NCI-H2227 (cell line): ENCODE data around the gene ABCA12.

Experiments
- DNase-seq: peaks from one replicate; lab custom pipeline; 2025; ENCODE audit not compliant: unreplicated experiment; lab: John Stamatoyannopoulos, UW

The ABCA12 gene

DNA sequence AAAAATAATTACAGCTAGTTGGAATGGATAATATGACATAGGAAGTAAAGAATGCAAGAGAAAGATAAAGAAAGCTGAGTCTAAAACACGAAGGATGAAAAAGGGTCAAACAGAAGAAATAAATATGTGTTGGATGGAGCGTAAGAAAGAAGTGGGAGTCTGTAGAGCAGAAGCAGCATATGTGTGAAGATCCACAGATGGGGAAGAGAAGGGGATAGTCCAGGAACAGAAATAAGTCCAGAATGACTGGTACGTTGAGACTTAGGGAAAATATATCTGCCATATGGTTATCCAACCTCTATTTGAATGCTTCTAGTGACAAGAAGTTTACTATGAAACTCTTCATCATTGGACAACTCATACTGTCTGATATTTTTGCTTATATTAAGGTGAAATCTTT, 18.0 kb downstream of the ABCA12 start:
- DNase-seq, result no peak

DNA sequence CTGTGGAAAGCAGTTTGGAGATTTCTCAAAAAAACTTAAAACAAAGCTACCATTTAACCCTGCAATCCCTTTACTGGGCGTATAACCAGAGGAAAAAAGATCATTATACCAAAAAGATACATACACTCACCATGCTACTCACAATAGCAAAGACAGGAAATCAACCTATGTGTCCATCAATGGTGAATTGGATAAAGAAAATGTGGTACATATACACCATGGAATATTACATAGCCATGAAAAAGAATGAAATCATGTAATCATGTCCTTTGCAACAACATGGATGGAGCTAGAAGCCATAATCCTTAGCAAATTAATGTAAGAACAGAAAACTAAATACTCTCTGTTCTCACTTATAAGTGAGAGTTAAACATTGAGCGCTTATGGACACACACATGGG, 18.6 kb downstream of the ABCA12 start:
- no peak for DNase-seq

DNA sequence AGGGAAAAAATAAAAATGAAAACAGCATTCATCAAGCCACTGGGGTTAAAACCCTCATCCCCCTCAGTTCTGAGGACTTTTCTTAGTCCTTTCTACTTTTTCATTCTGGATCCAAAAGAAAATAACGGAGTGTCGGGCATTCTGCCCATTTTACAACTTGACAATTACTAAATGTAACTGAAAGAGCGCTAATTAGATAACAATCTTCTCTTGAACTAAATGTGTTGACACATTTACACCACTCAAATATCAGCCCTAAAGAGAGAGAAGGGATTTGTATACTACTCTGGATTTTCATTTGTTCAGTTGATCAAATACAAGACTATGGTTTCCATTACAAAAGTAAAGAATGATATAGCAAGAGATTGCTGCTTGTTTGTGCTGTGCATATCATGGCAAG, 27.5 kb downstream of the ABCA12 start:
- no peak for DNase-seq

DNA sequence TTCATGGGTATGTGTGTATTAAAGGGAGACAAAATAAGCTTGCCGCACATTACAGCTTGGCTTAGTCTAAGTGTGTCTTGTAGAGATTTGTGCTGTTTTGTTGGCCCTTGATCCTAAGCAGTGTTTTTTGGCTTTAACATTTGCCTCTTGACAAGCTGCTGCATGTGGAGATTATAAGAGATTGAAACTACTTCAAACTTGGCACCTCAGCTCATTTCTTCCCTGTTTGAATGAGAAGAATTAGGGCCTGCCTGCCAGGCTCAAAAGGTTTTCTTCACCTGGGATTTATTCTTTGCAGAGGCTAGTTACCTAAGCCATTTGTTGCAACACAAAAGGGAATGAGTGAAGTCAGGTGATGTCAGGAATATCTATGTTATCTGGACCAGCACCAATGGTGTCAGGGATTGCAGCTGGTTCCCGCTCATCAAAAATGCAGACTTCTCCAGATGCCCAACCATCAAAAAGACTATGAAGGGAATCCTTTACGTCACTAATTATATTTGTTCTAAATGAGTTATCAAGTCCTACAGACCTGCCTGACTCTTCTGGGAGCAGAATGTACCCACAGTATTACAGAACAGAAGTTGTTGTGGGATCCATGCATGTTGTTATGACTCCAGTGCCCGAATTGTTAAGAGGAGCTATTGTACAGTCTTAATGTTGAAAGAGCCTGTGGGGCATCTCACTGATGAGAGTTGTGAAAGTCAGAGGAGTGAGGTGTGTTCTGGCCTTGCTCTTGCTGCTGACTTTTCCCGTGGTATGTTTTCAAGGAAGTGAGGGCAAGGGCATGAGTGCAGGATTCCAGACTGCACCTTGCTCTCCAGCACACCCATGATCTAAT, 31.0 kb downstream of the ABCA12 start:
- no peak for DNase-seq

DNA sequence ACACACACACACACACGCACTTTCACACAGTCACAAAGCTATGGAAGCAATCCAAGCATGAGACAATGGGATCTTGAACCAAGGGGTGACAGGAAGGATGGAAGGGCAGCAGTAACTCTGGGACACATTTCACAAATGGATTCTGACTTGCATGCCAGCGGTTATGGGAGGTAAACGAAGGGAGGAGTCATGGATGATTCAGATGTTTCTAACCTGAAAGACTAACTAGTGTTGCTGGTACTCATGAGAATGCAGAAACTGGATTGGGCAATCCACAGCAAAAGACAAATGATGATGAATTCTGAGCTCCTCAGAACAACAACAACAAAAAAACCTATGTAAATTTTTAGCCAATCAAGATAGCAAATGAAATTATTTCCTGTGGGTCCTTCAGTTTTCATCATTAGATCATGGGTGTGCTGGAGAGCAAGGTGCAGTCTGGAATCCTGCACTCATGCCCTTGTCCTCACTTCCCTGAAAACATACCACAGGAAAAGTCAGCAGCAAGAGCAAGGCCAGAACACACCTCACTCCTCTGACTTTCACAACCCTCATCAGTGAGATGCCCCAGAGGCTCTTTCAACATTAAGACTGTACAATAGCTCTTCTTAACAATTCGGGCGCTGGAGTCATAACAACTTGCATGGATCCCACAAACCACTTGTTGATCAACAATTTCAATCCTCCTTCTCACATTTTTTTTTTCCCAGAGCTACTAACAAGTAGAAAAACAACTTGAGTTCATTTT, 32.6 kb downstream of the ABCA12 start:
- DNase-seq, result no peak

DNA sequence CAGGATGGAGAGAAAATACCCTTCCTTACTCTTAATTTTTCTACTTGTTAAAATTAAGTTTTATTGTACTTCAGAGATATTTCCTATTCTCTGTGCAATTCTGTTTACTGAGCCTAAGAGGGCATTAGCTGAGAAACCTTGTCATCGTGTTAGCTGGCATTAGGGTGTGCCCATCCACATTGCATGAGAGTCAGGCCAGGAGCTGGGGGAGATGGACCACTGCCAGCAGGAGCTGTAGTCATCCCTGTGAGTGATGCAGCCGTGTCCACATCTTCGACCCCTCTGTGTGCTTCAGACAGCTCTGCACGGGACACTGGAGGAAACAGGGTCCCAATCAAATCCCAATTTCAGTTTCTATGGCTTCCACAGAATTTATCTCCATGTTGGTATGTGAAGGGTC, 34.2 kb downstream of the ABCA12 start:
- no peak for DNase-seq

DNA sequence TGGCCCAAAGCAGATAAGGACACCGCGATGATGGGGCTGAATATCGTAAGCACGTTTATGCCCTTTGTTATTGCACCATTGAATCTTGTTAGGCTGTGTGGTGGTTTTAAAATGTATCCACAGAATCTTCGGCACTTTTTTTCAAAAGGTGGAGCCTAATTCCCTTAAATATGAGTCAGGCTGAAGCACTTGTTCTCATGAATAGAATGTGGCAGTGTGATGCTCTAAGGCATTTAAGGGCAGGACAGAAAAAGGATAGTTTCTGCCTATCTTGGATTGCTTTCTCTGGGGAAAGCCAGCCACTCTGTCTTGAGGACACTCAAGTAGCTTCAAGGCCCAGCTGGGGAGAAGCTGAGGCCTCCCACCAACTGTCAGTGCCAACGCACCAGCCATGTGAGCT, 39.6 kb downstream of the ABCA12 start:
- DNase-seq, result no peak

DNA sequence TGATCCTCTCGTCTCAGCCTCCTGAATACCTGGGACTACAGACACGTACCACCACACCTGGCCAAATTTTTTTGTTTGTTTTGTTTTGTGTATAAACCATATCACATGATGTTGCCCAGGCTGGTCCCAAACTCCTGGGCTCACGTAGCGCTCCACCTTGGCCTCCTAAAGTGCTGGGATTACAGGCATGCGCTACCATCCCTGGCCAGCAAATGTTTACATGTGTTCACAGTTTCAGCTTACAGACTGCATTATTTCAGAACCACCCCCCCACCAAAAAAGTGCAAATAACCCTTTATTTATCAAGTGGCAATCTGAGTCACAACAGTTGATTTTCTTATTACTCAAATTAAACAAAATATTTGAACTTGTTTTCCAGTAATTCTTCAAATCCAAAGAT, 54.3 kb downstream of the ABCA12 start:
- DNase-seq, result no peak

DNA sequence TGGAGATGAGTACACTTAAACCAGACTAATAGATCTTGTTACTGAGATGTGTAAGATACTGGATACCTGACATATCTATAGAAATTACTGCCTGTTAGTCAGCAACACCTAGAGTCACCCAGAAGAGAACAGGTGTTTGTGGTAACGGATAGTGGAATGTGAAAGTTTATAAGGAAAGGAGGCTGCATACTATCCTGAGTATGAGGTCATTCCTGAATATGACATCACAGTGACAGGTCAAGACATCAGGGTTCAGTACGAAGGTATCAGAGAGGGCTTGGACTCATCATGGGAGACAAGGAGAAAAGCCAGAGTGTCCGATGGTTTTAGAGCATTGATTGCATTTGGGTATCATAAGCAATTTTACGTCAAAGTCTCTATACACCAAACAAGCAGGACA, 55.3 kb downstream of the ABCA12 start:
- no peak for DNase-seq

DNA sequence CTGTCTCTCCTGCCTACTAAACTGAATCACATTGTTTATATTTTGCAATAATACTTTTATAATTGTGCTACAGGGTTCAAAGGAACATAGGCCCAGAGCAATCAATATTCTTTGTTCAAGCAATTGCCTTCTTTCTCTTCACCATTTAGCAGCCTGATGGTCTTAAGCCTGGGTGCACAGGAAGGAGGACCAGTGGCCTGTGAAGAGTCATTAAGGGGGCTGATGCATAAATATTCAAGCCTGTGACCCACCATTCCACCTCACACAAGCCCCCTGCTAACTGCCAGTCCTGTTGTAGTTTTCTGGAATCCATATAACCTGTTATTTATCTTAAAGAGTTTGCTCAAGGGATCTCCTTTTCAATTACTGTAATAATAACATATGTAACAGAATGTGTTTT, 56.0 kb downstream of the ABCA12 start:
- DNase-seq, result no peak

DNA sequence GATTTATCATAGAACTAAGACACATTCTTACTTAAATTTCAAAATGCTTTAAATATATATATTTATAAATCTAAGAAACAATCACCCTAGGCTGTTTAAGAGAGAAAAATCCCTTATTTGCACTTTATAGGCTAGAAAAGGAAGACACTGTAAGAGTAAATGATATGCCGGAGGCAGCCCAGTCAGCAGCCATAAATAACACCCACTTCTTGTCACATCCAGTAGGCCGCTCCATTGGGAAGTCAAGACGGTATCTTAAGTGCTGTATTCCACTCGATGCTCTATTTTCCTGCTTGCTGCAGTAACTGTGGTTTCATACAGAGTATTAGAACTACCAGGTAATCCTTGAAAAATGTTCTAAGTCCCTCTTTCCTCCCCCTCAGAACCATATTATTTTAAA, 57.9 kb downstream of the ABCA12 start:
- peak; percentile 21 for DNase-seq

DNA sequence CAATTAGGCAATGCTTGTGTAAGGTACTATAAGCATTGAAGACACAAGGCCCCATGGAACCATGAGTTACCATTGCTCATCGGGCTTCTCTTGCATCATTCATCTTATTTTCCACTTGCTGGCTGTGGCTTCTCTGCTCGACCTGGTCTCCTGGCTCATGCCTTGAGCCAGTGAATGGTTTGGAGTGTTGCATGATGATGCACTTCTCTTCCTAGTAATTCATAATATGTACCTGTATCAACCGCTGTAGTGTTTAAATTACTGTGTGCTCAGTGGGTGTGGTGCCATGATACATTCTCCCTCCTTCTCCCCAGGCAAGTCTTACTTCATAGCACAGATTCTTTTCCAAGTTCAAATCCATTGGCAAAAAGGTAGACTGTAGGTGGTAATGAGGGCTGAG, 66.8 kb downstream of the ABCA12 start:
- DNase-seq, result no peak

DNA sequence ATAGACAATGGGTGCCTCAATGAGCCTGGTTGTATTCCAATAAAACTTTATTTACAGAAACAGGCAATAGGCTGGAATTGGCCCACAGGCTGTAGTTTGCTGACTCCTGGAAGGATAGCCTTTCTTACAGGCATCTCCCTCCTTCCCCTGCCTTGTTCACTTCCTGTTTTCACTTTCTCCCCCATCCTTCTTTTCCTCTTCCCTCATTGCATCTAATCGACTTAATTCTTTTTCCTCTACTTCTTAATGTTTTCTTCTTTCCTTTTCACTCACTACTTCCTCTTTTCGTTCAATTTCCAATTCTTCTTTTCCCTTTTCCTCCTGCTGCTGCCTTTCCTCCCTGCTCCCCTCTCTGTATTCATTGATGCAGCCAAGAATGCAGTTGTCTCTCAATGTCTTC, 70.0 kb downstream of the ABCA12 start:
- DNase-seq, result no peak

DNA sequence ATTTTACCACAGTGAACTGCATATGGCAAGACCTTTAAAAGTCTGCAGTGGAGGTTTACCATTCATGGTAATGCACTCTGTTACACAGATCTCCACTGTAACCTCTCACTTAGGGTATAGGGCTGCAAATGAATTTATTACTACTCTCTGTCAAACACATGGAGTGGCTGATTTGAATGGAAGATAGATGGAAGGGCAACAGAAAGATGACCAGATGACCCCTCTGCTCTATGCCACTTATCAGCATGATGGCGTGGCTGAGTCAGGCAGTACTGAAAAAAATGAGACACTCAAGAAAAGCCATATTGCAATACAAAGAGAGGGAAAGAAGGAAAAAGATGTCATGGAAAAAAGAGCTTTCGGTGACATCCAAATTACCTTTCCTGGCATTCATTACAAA, 72.3 kb downstream of the ABCA12 start:
- no peak for DNase-seq

DNA sequence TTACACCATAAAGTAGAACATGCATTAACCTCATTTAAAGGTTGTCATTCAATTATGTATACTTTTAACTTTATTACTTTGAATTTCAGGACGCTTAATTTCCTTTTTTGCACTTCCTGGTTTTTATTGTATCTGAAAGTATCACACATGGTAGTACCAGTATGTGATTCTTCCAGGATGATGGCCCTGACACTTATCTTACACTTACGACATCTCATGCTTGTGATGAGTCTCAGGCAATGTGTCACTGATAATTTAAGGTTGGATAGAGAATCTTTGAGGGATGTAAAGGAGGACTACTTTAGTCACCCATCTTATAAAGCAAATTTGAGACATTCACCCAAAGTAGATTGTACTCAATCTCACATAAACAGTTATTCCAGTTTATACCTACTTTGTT, 74.9 kb downstream of the ABCA12 start:
- no peak for DNase-seq

DNA sequence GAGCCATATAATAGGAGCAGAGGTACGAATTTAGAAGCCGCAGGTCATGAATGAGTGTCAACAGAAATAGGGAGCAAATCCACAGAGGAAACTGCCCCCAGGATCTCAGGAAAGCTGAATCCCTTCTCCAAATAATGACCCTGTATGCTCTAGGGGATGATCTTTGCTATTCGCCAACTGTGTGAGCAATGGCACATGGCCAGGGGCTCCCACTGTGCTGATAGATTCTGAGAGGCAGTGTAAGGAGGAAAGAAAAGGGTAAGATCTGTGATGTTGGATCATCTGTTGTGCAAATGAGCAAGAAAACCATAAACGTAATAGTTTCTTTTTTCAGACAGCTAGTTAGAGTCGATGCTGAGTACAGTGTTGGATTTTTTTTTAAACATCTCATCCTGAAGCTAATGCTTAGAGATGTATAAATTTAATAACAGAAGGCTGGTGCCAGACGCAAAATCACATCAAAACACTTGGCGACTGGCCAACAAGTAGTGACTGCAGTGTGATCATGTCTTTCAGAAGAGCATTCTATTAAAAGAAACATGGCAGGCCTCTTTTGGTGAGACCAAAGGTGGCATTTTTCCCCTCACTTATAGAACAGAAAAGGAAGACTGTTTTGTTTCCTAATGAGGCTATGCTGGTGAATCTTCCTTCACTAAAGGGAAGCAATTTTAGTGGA, 77.4 kb downstream of the ABCA12 start:
- DNase-seq, result peak; percentile 95

DNA sequence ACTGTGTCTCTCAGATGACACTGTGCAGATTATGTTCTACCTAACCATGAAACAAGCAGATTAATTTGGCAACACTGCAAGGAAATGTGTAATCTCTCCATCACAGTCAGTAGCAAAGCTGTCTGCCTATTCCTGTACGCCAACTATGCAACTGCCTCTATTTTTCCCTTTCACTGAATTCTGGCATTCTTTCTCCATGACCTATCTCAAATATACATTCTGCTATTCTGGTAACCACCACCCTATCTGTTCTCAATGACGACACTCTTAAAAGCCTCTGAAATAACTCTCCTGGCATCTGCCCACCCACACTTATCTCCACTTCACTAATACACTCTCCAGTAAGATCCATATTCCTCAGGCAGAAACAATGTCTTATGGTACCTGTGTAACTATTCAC, 78.7 kb downstream of the ABCA12 start:
- DNase-seq, result no peak

DNA sequence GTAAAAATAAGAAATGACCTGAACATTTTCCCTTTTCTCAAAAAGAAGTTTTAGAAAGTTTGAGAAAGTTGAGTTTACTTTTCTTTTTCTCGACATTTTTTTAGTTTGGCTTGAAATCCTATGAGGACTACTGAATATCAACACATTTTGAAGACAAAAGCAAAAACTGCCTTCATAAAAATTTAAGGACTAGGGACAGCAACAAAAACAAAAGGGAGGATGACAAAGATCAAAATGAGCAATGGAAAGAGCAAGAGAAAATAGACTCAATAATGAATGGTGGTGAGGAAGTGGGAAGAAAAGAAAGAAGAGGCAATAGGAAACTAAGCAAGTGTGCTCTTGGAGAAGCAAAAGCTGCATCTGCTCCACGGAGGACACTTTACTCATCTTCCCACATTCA, 82.5 kb downstream of the ABCA12 start:
- DNase-seq, result no peak

DNA sequence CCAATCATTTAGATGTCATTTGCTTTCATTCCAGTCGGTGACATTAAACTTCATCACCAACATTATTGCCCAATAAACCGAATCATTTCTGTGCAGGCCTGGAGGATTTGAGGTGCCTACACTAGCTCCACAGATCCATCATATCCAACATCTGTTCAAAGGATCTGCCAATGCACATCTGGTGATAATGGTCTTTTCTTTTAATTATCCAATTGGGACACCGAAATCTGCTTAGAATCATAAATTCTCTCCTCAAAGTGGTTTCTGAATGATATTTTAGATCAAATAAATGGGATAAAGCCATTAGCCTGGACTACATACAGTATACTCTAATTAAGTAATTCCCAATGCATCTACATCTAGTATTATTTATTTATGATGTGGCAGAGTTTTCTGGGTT, 85.6 kb downstream of the ABCA12 start:
- no peak for DNase-seq

DNA sequence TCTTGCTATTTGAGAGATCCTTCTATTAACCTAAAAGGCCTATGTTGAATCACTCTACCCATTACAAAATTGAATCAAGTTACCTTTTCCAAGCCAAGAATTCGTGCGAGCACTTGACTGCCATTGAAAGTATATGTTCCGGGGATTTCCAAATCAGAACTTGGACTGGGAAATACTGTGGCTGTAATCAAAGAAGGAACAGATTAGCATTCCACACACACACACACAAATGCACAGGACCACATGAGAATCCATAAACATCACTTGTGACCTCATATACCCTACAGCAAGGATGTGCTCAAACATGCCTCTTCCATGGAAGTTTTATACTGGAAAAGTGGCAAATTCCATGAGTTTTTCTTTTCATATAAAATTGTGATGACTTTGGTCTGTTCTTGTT, 86.0 kb downstream of the ABCA12 start:
- no peak for DNase-seq

DNA sequence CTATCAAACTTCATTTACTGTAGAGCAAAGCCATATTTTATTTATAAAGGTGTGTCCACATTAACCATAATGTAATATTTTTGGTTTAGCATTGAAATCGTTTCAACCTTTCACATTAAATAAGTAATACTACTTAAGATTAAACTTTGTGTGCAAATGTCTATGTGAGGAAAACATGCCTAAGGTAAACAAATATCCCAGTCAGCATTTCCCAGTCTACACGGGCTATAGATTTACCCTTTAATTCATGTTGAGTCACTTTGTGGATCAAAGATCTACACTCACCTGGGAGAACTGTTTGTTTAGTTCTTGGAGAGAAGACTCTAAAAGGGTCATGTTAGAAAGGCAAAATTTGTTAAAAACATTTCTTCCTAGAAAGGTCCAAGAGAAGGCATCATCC, 89.1 kb downstream of the ABCA12 start:
- DNase-seq, result no peak

DNA sequence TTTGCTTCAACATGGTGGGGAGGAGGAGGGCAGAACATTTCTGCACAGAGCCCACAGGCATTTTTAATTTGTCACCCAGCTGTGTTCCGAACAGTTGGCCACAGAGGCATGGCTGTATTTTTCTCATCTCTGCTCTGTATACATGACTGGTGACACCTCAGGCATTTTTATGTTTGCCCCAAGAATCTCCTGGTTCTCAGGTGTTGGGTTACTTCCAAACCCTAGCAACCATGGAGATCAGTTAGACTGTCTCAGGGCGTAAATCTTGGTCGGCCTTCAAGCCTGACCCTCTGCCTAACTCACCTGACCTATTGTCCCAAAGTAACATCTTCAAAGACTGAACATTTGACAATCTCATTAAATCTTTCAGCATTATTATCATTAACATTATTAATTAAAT, 100.0 kb downstream of the ABCA12 start:
- DNase-seq, result no peak
